ENCODE data around the gene ALDOB.

GRCh38 chr9:101470929-101471328, 35.4 kb upstream of the ALDOB start:
- TF ChIP-seq, protein P1, sequence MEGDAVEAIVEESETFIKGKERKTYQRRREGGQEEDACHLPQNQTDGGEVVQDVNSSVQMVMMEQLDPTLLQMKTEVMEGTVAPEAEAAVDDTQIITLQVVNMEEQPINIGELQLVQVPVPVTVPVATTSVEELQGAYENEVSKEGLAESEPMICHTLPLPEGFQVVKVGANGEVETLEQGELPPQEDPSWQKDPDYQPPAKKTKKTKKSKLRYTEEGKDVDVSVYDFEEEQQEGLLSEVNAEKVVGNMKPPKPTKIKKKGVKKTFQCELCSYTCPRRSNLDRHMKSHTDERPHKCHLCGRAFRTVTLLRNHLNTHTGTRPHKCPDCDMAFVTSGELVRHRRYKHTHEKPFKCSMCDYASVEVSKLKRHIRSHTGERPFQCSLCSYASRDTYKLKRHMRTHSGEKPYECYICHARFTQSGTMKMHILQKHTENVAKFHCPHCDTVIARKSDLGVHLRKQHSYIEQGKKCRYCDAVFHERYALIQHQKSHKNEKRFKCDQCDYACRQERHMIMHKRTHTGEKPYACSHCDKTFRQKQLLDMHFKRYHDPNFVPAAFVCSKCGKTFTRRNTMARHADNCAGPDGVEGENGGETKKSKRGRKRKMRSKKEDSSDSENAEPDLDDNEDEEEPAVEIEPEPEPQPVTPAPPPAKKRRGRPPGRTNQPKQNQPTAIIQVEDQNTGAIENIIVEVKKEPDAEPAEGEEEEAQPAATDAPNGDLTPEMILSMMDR (conservative IDR thresholded peaks at IDR 0.05) = no peak
- TF ChIP-seq ZFX (IDR thresholded peaks at IDR 0.05) = no peak

All from C4-2B (cell line).